SU-DHL-6 (cell line): ENCODE results near the gene MYZAP.

Experiments used
- CTCF ChIP-seq: fragments of 200-600 bp; sonication (generic); IDR thresholded peaks from one replicate; pipeline ENCODE4 v1.5.1; 2017; ENCODE audit warnings: antibody characterized with exemption, mild to moderate bottlenecking, low read length, moderate library complexity; ENCODE audit not compliant: insufficient read depth, poor library complexity, severe bottlenecking
- EZH2phosphoT487 ChIP-seq: fragments of 200-600 bp; sonication (generic), shearing (Covaris generic); conservative IDR thresholded peaks from 2 replicates; pipeline ENCODE4 v1.6.1; 2018; ENCODE audit warnings: mild to moderate bottlenecking, antibody characterized with exemption, low read length, moderate library complexity, mixed read lengths

GRCh38 chr15:57559875-57560274 is 31.8 kb upstream of the MYZAP start:
- TF ChIP-seq CTCF (peak; percentile 82), EZH2phosphoT487 (no peak)
